ENCODE results near the gene LDAH. TPM values are rescaled to one million over a fixed set of nuclear protein-coding genes. Genes with fewer than 3 reads are reported as not detected.

LDAH gene
- total and polyA plus RNA-seq, 2 donors (not counting 3 experiments of a cell fraction or from before 2014, with no cell fraction given): 12.3 to 24.0 TPM

- TF ChIP-seq JUN (IDR thresholded peaks at IDR 0.05; ENCODE audit: borderline replicate concordance, insufficient read depth, insufficient read length, low read depth) (no peak), MYC (IDR thresholded peaks at IDR 0.05; ENCODE audit: low read depth, low read length) (no peak), GATA2 (IDR thresholded peaks at IDR 0.05; ENCODE audit: insufficient read depth, insufficient read length, low read depth, low read length) (no peak), POLR2AphosphoS5 (IDR thresholded peaks at IDR 0.05; ENCODE audit: insufficient read depth, low read depth, low read length) (no peak), FOS (IDR thresholded peaks at IDR 0.05; ENCODE audit: borderline replicate concordance, insufficient read depth, low read length) (no peak)
- H2AFZ ChIP-seq (ENCODE audit: low read depth, low read length): no peak overlapping the region
- dilution Hi-C loops (cut with MboI; ENCODE audit: extremely low pct_ligation_motif_present, low sequenced_read_pairs) (no loop called here), intact Hi-C loops (cut with micrococcal nuclease) (no loop called here)
- CTCF ChIA-PET: interaction anchor here (1.0 kb wide), 1 partner anchor 23 kb away, joined by 3 read pairs; no protein-coding TSS in a partner anchor
- no peaks in the 10 kb centered on the region for H3K4me1 ChIP-seq (ENCODE audit: control insufficient read depth, extremely low read depth, insufficient read depth, low read length)
- H3K27me3 ChIP-seq (ENCODE audit: control insufficient read depth in 2 of 2, insufficient read depth in 2 of 2, low read length in 2 of 2): no peaks in the 10 kb centered on the region
- H3K4me2 ChIP-seq (ENCODE audit: insufficient read depth, low read length): no peak overlapping the region
- no peaks in the 10 kb centered on the region for H3K9me3 ChIP-seq (replicated peaks; ENCODE audit: control insufficient read depth, insufficient read depth, low read length)
- DNase-seq (ENCODE audit: low read depth, low spot score) (no peak), FAIRE-seq (no peak)
- H3K9ac ChIP-seq (replicated peaks; ENCODE audit: extremely low read depth, insufficient read depth, low read length): no peak overlapping the region
- no TSS peak for BruUV-seq (replicated peaks)
- H3K9me1 ChIP-seq (replicated peaks; ENCODE audit: control insufficient read depth, extremely low read depth, insufficient read depth, low read length): no peaks in the 10 kb centered on the region
- no peak overlapping the region for H3K4me3 ChIP-seq (replicated peaks in 1 of 3; ENCODE audit: insufficient read depth in 1 of 3, low read depth in 1 of 3, low read length in 3 of 3)
- H3K36me3 ChIP-seq (ENCODE audit: control insufficient read depth in 2 of 2, extremely low read depth in 1 of 2, insufficient read depth in 2 of 2, low read length in 2 of 2): no peaks in the 10 kb centered on the region
- H3K27ac ChIP-seq (ENCODE audit: insufficient read depth, low read depth, low read length): no peak overlapping the region
- H4K20me1 ChIP-seq (replicated peaks; ENCODE audit: control insufficient read depth, extremely low read depth, insufficient read depth, low read length): no peaks in the 10 kb centered on the region
- peaks cover 2% of the 10 kb centered on the region for H3K79me2 ChIP-seq (ENCODE audit: control insufficient read depth, insufficient read depth, low read length)
- POLR2A ChIA-PET: no interaction called here
Measured at GRCh38 chr2:20803974-20804373, 18.9 kb downstream of the LDAH start.

- Histone ChIP-seq H3K9me3 (replicated peaks; ENCODE audit: control insufficient read depth, insufficient read depth, low read length) (no peaks in the 10 kb centered on the region), H2AFZ (ENCODE audit: low read depth, low read length) (no peak overlapping the region), H3K4me3 (replicated peaks in 1 of 3; ENCODE audit: insufficient read depth in 1 of 3, low read depth in 1 of 3, low read length in 3 of 3) (no peak overlapping the region), H3K79me2 (ENCODE audit: control insufficient read depth, insufficient read depth, low read length) (peaks cover 2% of the 10 kb centered on the region), H4K20me1 (replicated peaks; ENCODE audit: control insufficient read depth, extremely low read depth, insufficient read depth, low read length) (no peaks in the 10 kb centered on the region), H3K9ac (replicated peaks; ENCODE audit: extremely low read depth, insufficient read depth, low read length) (no peak overlapping the region), H3K27ac (ENCODE audit: insufficient read depth, low read depth, low read length) (no peak overlapping the region), H3K4me1 (ENCODE audit: control insufficient read depth, extremely low read depth, insufficient read depth, low read length) (no peaks in the 10 kb centered on the region), H3K9me1 (replicated peaks; ENCODE audit: control insufficient read depth, extremely low read depth, insufficient read depth, low read length) (no peaks in the 10 kb centered on the region), H3K4me2 (ENCODE audit: insufficient read depth, low read length) (no peak overlapping the region), H3K36me3 (ENCODE audit: control insufficient read depth in 2 of 2, extremely low read depth in 1 of 2, insufficient read depth in 2 of 2, low read length in 2 of 2) (no peaks in the 10 kb centered on the region), H3K27me3 (ENCODE audit: control insufficient read depth in 2 of 2, insufficient read depth in 2 of 2, low read length in 2 of 2) (no peaks in the 10 kb centered on the region)
- POLR2A ChIA-PET: no interaction called here
- FAIRE-seq: no peak
- dilution Hi-C loops (cut with MboI; ENCODE audit: extremely low pct_ligation_motif_present, low sequenced_read_pairs): no loop called here
- CTCF ChIA-PET: interaction anchor here (1.0 kb wide), 1 partner anchor 22 kb away, joined by 3 read pairs; no protein-coding TSS in a partner anchor
- BruUV-seq (replicated peaks): no TSS peak
- no peak for DNase-seq (ENCODE audit: low read depth, low spot score)
- no peak for TF ChIP-seq MAX (IDR thresholded peaks at IDR 0.05; ENCODE audit: insufficient read depth, insufficient read length)
- no peak for TF ChIP-seq JUN (IDR thresholded peaks at IDR 0.05; ENCODE audit: borderline replicate concordance, insufficient read depth, insufficient read length, low read depth)
- no peak for TF ChIP-seq FOS (IDR thresholded peaks at IDR 0.05; ENCODE audit: borderline replicate concordance, insufficient read depth, low read length)
- TF ChIP-seq EZH2 (IDR thresholded peaks at IDR 0.05; ENCODE audit: borderline replicate concordance, low read depth, low read length, severe bottlenecking): no peak
- TF ChIP-seq CTCF (IDR thresholded peaks at IDR 0.05; ENCODE audit: extremely low read depth in 1 of 2, insufficient read depth in 1 of 2, low read depth in 1 of 2, low read length in 2 of 2): no peak
- TF ChIP-seq POLR2A (IDR thresholded peaks at IDR 0.05; ENCODE audit: low read depth, low read length): no peak
- TF ChIP-seq GATA2 (IDR thresholded peaks at IDR 0.05; ENCODE audit: insufficient read depth, insufficient read length, low read depth, low read length): no peak
- no peak for TF ChIP-seq POLR2AphosphoS5 (IDR thresholded peaks at IDR 0.05; ENCODE audit: insufficient read depth, low read depth, low read length)
- no peak for TF ChIP-seq MYC (IDR thresholded peaks at IDR 0.05; ENCODE audit: low read depth, low read length)
- intact Hi-C loops (cut with micrococcal nuclease): no loop called here
Measured at GRCh38 chr2:20803226-20803682, 19.6 kb downstream of the LDAH start.

All from endothelial cell of umbilical vein (primary cell).